ENCODE results near the gene POTEE. TPM values are rescaled to one million over a fixed set of nuclear protein-coding genes. Genes with fewer than 3 reads are reported as not detected.
A peak's percentile ranks its signal among the peaks of the same experiment; 100 is the strongest.
"Not testable (repeated sequence)": the region's sequence is repeated elsewhere in the genome, so short reads cannot be mapped to it uniquely, and the experiment has no call there.

POTEE gene
- under 1 TPM; 0.09 to 0.16 TPM for total RNA-seq
- polyA plus RNA-seq (ENCODE audit: insufficient read length in 6 of 6), result under 1 TPM; 0.03 to 0.21 (median 0.08) TPM
- long read RNA-seq, donor 1, result 0 reads
- long read RNA-seq, donor 2, result 0 reads
- long read RNA-seq, donor 3, result 0 reads
- long read RNA-seq, donor 4, result 0 reads
- long read RNA-seq, donor 5, result 0 reads
- long read RNA-seq, donor 6, result 0 reads
- long read RNA-seq, donor 7, result 0 reads
- long read RNA-seq, donor 8, result 0 reads
- long read RNA-seq, donor 9, result 0 reads
- long read RNA-seq, donor 10, result 0 reads
- long read RNA-seq, donor 11, result 0 reads
- long read RNA-seq, donor 12, result 0 reads

GRCh38 chr2:131209030-131209772 lies at the start of gene POTEE:
Gene POTEE, plus strand, starts transcription at chr2:131209536. Its CDS starts 8,867 bp downstream, at chr2:131218403.
- intact Hi-C loops (cut with DNase I); H3K4me3 ChIP-seq; H3K36me3 ChIP-seq; H3K27ac ChIP-seq; H3K9me3 ChIP-seq; ATAC-seq; H3K27me3 ChIP-seq; H3K4me1 ChIP-seq: not testable (repeated sequence)
- peak in 1 of 4 donors; percentile 43 for DNase-seq

- DNase-seq; H3K36me3 ChIP-seq; H3K9me3 ChIP-seq; H3K27ac ChIP-seq; ATAC-seq; intact Hi-C loops (cut with DNase I); H3K4me3 ChIP-seq; H3K27me3 ChIP-seq; H3K4me1 ChIP-seq: not testable (repeated sequence)
Measured at GRCh38 chr2:131165562-131165961, 43.8 kb upstream of the POTEE start.

GRCh38 chr2:131168538-131168937 lies 40.8 kb upstream of the POTEE start:
- DNase-seq (no peak), ATAC-seq (no peak)
- no peak overlapping the region for H3K27ac ChIP-seq
- no peaks in the 10 kb centered on the region for H3K4me1 ChIP-seq
- no peak overlapping the region for H3K4me3 ChIP-seq
- no peak for TF ChIP-seq CTCF (IDR thresholded peaks at IDR 0.05)
- no peaks in the 10 kb centered on the region for H3K36me3 ChIP-seq
- intact Hi-C loops (cut with DNase I), result no loop called here
- no peaks in the 10 kb centered on the region for H3K27me3 ChIP-seq
- no peaks in the 10 kb centered on the region for H3K9me3 ChIP-seq

GRCh38 chr2:131178050-131178449 lies 31.3 kb upstream of the POTEE start:
- H3K4me1 ChIP-seq; ATAC-seq; DNase-seq; H3K4me3 ChIP-seq; intact Hi-C loops (cut with DNase I); H3K9me3 ChIP-seq; H3K27ac ChIP-seq; H3K27me3 ChIP-seq; H3K36me3 ChIP-seq: not testable (repeated sequence)

GRCh38 chr2:131178721-131179418 lies 30.5 kb upstream of the POTEE start:
- H3K27ac ChIP-seq; H3K4me3 ChIP-seq; H3K4me1 ChIP-seq; ATAC-seq; DNase-seq; H3K9me3 ChIP-seq; H3K27me3 ChIP-seq; intact Hi-C loops (cut with DNase I); H3K36me3 ChIP-seq: not testable (repeated sequence)

GRCh38 chr2:131181451-131181850 lies 27.9 kb upstream of the POTEE start:
- H3K36me3 ChIP-seq; H3K27ac ChIP-seq; intact Hi-C loops (cut with DNase I); DNase-seq; ATAC-seq; H3K4me1 ChIP-seq; H3K4me3 ChIP-seq; H3K9me3 ChIP-seq; H3K27me3 ChIP-seq: not testable (repeated sequence)

GRCh38 chr2:131193421-131193820 lies 15.9 kb upstream of the POTEE start:
- H3K27ac ChIP-seq; DNase-seq; intact Hi-C loops (cut with DNase I); H3K36me3 ChIP-seq; H3K9me3 ChIP-seq; H3K4me3 ChIP-seq; ATAC-seq; H3K4me1 ChIP-seq; H3K27me3 ChIP-seq: not testable (repeated sequence)

GRCh38 chr2:131196186-131196585 lies 13.2 kb upstream of the POTEE start:
- ATAC-seq; intact Hi-C loops (cut with DNase I); H3K27ac ChIP-seq; DNase-seq; H3K4me1 ChIP-seq; H3K36me3 ChIP-seq; H3K27me3 ChIP-seq; H3K9me3 ChIP-seq; H3K4me3 ChIP-seq: not testable (repeated sequence)
